ENCODE results near the gene BRAF.
"Not testable (repeated sequence)": the region's sequence is repeated elsewhere in the genome, so short reads cannot be mapped to it uniquely, and the experiment has no call there.

Gene BRAF

GRCh38 chr7:140678816-140679130, 246.0 kb downstream of the BRAF start:
- no peak for DNase-seq (ENCODE audit: low read depth)

GRCh38 chr7:140678081-140678815, 246.5 kb downstream of the BRAF start:
- no peak for DNase-seq (ENCODE audit: low read depth)

DNA sequence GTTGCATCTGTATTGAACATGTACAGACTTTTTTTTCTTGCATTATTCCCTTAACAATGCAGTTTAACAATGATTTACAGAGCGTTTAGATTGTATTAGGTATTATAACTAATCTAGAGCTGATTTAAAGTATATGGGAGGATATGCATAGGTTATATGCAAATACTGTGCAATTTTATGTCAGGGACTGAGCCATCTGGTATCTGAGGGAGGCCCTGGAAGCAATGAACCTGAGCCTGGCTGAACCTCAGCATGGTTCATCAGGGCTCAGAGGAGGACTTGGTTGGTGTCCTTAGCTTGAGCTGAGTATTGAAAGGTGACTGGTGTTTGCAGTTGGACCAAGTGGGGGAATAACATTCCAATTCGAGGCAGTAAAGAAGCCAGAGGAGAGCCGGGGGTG, 247.2 kb downstream of the BRAF start:
- no peak for DNase-seq (ENCODE audit: low read depth)

GRCh38 chr7:140676956-140677355, 247.8 kb downstream of the BRAF start:
- not testable (repeated sequence) for DNase-seq (ENCODE audit: low read depth)

DNA sequence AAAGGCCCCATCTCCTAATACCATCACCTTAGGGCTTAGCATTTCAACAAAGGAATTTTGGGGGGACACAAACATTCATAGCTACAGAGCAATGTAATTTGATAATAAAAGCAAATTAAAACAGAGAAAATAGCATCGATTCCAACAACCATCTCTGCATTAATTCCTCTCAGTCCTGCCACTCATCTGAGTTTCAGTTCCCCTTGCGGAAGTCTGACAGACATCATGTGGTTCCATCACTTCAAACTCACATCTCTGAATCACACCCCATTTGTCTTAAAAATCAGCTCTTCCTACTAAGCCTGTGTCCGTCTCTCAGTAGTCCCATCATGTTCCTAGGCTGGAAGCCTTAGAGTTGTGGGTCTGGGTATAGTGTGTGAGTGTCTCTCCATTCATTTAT, 248.4 kb downstream of the BRAF start:
- no peak for DNase-seq (ENCODE audit: low read depth)

DNA sequence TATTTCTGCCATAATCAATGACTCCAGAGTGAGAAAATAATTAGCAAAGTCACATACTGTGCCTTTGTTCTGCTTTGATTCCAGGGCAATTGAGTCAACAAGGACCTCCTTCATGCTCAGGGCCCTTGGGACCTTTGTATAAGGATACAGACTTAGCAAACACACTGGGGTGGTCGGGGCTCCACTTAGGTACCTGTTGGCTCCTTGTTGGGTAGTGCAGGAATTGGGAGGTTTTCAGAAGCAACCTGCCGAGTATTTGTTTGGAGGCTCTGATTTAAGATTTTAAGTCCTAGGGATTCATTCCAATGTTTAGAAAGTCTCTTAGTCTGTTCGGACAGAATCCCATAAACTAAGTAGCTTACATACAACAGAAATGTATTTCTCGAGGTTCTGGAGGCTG, 249.0 kb downstream of the BRAF start:
- DNase-seq (ENCODE audit: low read depth), result no peak

- DNase-seq (ENCODE audit: low read depth), result no peak
Measured at GRCh38 chr7:140674899-140675701, 249.6 kb downstream of the BRAF start.

DNA sequence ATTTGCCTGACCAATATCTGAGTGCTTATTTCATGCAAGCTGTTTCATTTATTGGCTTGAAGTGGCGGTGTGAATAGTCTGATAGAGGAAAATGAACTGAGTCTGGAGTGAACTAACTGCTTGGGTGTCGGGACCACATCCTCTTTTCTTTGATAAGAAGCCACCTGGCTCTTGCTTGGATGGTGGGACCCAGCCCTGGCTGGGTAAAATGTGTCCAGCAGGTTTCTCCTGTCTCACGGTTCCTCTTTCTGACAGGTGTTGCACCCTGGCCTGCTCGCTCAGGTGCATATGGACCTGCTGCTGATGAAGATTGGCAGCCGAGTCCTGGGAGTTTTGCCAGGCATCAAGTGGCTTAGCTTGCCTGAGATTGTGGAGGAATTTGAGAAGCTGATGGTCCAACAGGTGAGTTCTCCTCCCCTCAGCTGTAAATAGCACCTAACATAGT, 250.4 kb downstream of the BRAF start:
- DNase-seq (ENCODE audit: low read depth), result no peak

- DNase-seq (ENCODE audit: low read depth), result no peak
Measured at GRCh38 chr7:140673774-140674155, 251.0 kb downstream of the BRAF start.

DNA sequence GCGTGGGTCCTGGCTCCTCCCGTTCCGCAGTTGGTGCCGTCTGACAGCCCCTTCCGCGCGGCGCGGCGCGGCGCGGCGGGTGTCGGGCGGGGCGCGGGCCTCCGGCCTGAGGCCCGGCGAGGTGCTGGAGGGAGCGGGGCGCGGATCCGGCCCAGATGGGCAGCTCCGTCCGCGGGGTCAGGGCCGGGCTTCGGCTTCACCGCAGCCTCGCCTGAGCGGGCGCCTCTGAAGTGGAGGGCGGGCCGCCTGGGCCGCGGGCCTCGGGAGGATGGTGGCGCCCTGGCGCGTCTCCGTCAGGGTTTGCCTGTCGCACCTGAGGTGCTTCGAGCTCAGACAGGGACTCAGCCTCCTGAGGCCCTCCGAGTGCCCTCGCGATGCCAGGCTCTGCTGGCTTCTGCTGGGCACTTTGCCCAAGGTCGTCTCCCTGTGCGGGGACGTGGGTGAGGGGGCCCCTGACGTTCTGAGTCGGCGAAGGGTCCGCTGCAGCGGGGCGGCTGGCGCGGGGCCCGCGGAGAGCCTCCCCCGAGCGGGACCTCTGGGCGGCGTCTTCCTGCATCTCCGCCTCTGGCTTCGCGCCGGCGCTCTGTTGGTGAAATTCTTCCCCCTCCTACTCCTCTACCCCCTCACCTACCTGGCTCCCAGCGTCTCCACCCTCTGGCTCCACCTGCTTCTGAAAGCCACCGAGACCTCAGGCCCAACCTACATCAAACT, 251.5 kb downstream of the BRAF start:
- DNase-seq (ENCODE audit: low read depth), result peak; percentile 15

DNA sequence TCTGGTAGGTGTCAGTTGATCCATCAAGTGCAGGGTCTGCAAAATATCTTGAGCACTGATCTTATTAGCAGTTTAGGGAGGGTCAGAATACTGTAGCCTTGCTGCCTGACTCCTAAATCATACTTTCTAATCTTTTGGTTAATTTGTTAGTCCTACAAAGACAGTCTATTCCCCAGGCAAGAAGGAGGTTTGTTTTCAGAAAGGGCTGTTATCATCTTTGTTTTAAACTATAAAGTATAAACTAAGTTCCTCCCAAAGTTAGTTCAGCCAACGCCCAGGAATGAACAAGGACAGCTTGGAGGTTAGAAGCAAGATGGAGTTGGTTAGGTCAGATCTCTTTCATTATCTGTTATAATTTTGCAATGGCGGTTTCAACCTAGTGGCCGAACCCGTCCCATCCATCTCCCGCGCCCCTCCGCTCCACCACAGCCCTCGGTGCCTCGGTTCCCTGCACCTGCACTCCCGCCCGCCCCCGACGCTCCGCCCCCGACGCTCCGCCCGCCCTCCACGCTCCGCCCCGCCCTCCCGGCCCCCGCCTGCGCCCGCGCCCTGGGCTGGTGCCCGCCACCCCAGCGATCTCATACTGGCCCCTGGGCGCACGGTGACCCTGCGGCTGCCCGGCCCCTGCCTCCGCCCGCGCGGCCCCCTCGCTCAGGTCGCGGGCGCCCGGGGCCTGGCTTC, 252.2 kb downstream of the BRAF start, which contains the start of gene ADCK2:
Gene ADCK2 (plus strand): TSS at position 564 of the 681 bp plus-strand sequence. CDS start 386 bp downstream, outside the sequence.
- peak; percentile 24 for DNase-seq (ENCODE audit: low read depth)

- DNase-seq (ENCODE audit: low read depth), result no peak
Measured at GRCh38 chr7:140671966-140672365, 252.8 kb downstream of the BRAF start.

GRCh38 chr7:140670343-140670935, 254.3 kb downstream of the BRAF start:
- DNase-seq (ENCODE audit: low read depth), result no peak

- DNase-seq (ENCODE audit: low read depth), result not testable (repeated sequence)
Measured at GRCh38 chr7:140669862-140670261, 254.9 kb downstream of the BRAF start.

GRCh38 chr7:140669352-140669751, 255.4 kb downstream of the BRAF start:
- DNase-seq (ENCODE audit: low read depth), result no peak

Measured in activated gamma-delta T cell treated with anti-CD3 and anti-CD28 coated beads, Interleukin-2, amount 50 U/mL, for 16 hours (primary cell).